GM12865 (cell line): ENCODE measurements around the gene RRAGB.
A peak's percentile ranks its signal among the peaks of the same experiment; 100 is the strongest.
"Not testable (repeated sequence)": the region's sequence is repeated elsewhere in the genome, so short reads cannot be mapped to it uniquely, and the experiment has no call there.

ENCODE experiments used
- DNase-seq: peaks from one replicate; pipeline ENCODE4 v3.0.0; 2010; ENCODE audit warnings: low read depth
- H3K4me3 ChIP-seq: 2 replicates; pipeline ENCODE4 v1.5.1; 2011; ENCODE audit warnings: mild to moderate bottlenecking, low read depth, low read length, control low read depth
- TF ChIP-seq, protein P1 (sequence below): IDR thresholded peaks from 2 replicates; pipeline ENCODE4 v1.5.1; 2011; ENCODE audit warnings: low read length, control low read depth, low read depth, inconsistent platforms; ENCODE audit not compliant: insufficient read depth; ENCODE audit errors: missing control alignments

RRAGB gene

DNA sequence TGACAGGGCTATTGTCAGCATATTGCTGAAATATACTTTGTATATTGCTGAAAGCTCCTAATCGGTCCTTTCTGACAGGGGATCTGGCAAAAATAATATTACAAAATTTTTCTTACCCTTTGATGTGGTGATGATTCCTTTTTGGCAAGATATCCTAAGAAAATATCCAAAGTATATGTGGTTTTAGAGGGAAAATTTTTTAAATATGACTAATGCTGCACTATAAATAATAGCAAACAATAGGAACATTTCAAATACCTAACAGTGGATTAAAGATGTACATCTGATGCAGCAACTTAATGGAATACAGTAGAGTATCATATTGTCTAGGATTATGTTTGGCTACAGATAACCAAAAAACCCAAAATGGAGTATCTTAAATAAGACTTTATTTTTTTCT is 49.6 kb downstream of the RRAGB start:
- H3K4me3 ChIP-seq, result no peak overlapping the region
- TF ChIP-seq, protein P1, sequence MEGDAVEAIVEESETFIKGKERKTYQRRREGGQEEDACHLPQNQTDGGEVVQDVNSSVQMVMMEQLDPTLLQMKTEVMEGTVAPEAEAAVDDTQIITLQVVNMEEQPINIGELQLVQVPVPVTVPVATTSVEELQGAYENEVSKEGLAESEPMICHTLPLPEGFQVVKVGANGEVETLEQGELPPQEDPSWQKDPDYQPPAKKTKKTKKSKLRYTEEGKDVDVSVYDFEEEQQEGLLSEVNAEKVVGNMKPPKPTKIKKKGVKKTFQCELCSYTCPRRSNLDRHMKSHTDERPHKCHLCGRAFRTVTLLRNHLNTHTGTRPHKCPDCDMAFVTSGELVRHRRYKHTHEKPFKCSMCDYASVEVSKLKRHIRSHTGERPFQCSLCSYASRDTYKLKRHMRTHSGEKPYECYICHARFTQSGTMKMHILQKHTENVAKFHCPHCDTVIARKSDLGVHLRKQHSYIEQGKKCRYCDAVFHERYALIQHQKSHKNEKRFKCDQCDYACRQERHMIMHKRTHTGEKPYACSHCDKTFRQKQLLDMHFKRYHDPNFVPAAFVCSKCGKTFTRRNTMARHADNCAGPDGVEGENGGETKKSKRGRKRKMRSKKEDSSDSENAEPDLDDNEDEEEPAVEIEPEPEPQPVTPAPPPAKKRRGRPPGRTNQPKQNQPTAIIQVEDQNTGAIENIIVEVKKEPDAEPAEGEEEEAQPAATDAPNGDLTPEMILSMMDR, result no peak
- DNase-seq, result no peak

DNA sequence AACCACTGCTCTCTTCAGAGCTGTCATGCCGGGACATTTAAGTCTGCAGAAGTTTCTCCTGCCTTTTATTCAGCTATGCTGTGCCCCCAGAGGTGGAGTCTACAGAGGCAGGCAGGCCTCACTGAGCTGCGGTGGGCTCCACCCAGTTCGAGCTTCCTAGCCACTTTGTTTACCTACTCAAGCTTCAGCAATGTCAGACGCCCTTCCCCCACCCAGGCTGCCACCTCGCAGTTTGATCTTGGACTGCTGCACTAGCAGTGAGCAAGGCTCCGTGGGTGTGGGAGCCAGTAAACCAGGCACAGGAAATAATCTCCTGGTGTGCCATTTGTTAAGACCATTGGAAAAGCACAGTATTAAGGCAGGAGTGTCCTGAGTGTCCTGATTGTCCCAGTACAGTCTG is 56.9 kb downstream of the RRAGB start:
- not testable (repeated sequence) for H3K4me3 ChIP-seq, DNase-seq

DNA sequence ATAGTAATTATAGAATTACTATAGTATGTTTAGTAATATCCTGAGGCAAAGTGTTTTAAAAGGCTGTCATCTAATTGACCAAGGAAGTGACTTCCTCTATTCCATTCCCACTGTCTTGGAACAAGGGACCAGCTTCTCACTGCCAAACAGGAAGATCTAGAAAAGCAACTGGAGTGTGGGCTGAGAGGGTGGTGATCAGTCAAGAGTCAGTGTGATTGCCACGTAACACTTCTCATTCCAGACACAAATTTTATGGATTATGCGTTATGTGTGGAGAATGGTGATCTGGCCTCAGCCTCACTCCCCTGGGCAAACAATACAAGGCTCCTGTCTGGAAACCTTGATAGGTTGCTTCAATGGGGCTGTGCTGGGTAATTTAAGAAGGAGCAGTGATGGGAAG is 60.0 kb downstream of the RRAGB start:
- DNase-seq, result no peak
- TF ChIP-seq, protein P1, result no peak
- no peak overlapping the region for H3K4me3 ChIP-seq

DNA sequence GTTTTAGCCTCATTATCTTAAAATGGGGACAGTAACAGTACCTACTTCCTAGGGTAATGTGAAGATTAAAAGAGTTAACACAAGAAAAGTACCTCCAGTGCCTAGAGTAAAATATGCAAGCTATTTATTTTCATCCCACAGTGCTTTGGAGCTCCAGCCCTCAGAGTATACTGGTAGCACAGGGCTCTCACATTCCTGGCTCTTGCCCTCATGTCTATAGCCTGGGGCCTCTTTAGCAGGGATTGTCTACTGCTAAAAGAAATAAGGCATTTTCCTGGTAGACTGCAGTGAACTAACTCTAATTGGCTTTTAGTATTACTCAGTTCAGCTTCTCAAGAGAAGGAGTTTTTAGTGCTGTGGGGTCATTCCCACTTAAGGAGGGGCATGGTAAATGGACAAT is 60.8 kb downstream of the RRAGB start:
- no peak overlapping the region for H3K4me3 ChIP-seq
- DNase-seq, result no peak
- TF ChIP-seq, protein P1, result no peak

DNA sequence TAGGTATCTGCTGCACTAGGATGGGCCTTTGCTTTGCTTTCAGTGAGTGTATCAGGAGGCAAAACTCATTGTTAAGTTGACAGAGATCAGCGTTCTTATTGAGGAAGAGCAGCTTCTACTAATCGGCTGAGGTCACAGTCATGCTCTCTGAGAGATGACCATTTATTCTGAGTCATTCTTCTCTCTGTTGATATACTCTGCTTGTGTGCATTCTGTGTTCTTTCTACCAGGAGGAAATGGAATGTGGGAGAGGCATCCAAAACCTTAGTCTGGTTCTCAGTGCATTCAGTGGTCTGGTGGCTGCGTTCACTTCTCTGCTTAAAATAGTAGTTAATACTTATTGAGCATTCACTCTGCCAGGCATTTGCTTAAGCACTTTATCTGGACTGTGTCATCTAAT is 66.2 kb downstream of the RRAGB start:
- TF ChIP-seq, protein P1, result no peak
- DNase-seq, result no peak
- no peak overlapping the region for H3K4me3 ChIP-seq

DNA sequence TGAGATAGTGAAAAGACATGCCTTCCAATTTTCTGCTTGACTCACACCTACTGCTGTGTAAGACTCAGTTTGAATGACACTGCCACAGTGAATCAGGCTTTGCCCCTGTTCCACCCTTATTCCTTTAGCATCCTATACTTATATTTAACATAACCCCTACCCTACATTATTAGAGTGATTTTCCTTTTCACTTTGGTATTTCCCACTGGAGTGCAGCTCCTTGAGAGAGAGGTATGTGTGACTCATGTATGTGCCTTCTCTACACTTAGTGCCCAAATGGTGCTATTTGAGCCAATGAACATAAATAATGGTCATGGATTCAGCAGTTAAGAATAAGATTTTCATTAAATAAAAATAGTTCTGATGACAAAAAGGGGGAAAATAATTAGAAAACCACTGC is 69.5 kb downstream of the RRAGB start:
- TF ChIP-seq, protein P1, result no peak
- DNase-seq, result no peak
- no peak overlapping the region for H3K4me3 ChIP-seq

DNA sequence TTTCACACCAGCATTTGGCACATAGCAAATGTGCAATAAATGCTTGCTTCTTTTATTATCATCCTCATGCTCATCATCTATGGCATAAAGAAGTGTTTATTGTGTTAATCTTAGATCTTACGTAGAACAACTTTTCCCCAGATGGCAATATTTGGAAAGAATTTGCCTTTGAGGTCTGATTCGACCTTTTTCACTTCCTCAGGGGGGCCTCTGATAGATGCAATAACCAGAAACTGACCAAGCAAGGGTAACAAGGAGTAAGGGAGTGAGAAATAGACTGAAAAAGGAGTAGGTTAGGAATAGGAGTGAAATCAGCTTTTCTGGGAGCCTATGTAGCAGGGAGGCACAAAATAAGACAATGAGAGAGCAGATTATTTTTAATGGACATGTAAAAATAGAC is 70.2 kb downstream of the RRAGB start:
- TF ChIP-seq, protein P1, result no peak
- no peak for DNase-seq
- no peak overlapping the region for H3K4me3 ChIP-seq

DNA sequence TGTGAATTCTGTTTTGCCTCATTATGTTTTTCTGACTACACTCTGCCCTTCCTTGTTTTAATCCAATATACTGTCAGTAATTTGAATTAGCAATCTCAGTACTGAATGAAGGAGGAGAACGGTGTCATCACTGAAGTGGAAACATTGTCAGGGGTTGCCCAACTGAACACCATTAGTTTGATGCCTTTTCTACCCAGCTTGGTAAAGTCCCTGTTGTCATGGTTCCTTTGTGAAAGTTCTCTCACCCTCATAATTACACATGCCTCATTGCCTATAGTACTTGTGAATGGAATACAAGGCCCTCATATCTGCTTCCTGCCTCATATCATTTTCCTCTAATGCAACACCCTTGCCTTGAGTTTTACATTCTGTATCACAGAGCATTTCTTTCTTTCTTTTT is 76.9 kb downstream of the RRAGB start:
- TF ChIP-seq, protein P1, result no peak
- peak; percentile 64 for DNase-seq
- no peak overlapping the region for H3K4me3 ChIP-seq
